GM23338 (cell line): ENCODE results near the gene CAMTA1. TPM values are rescaled to one million over a fixed set of nuclear protein-coding genes. Genes with fewer than 3 reads are reported as not detected.

Experiments used
- CREB1 ChIP-seq: fragments of 250-450 bp; sonication (Bioruptor Pico); IDR thresholded peaks from 2 replicates; pipeline ENCODE4 v1.5.0; 2020; ENCODE audit warnings: low read depth, mild to moderate bottlenecking, moderate library complexity
- ETS1 ChIP-seq: IDR thresholded peaks from 2 replicates; pipeline ENCODE4 v1.6.1; 2016; ENCODE audit warnings: antibody characterized with exemption
- EZH2 ChIP-seq: fragments of 200-600 bp; sonication (generic); IDR thresholded peaks from one replicate; pipeline ENCODE4 v1.8.0; 2017; ENCODE audit warnings: antibody characterized with exemption, mild to moderate bottlenecking, low read depth; ENCODE audit not compliant: unreplicated experiment
- EZH2phosphoT487 ChIP-seq: fragments of 200-600 bp; sonication (generic); IDR thresholded peaks from one replicate; pipeline ENCODE4 v1.8.1; 2018; ENCODE audit warnings: antibody characterized with exemption; ENCODE audit not compliant: unreplicated experiment
- JUNB ChIP-seq: IDR thresholded peaks from one replicate; pipeline ENCODE4 v1.6.1; 2016; ENCODE audit warnings: antibody characterized with exemption; ENCODE audit not compliant: unreplicated experiment
- NANOG ChIP-seq: IDR thresholded peaks from 2 replicates; pipeline ENCODE4 v1.6.1; 2016; ENCODE audit warnings: antibody characterized with exemption, borderline replicate concordance
- POLR2AphosphoS5 ChIP-seq: IDR thresholded peaks from 2 replicates; pipeline ENCODE4 v1.6.1; 2016; ENCODE audit warnings: antibody characterized with exemption, low read depth
- STAT1 ChIP-seq: IDR thresholded peaks from one replicate; pipeline ENCODE4 v1.6.1; 2016; ENCODE audit warnings: antibody characterized with exemption; ENCODE audit not compliant: unreplicated experiment
- ZNF331 ChIP-seq: fragments of 250-450 bp; sonication (Bioruptor Pico); IDR thresholded peaks from 2 replicates; pipeline ENCODE4 v1.5.0; 2020; ENCODE audit warnings: low read depth, mild to moderate bottlenecking, moderate library complexity
- ZNF462 ChIP-seq: fragments of 250-450 bp; sonication (Bioruptor Pico); IDR thresholded peaks from 2 replicates; pipeline ENCODE4 v1.5.0; 2020; ENCODE audit warnings: mild to moderate bottlenecking, moderate library complexity
- polyA plus RNA-seq: library from polyadenylated mRNA; unstranded; fragments of >200 nt; fragmentation: Nextera tagmentation; extraction: Ambion mirVana; gene quantifications from 2 replicates; pipeline ENCODE4 v1.2.1, GENCODE V29; 2016
- total RNA-seq: library from RNA; depleted of rRNA; stranded (reverse); fragments of >200 nt; shearing (Covaris generic); gene quantifications from 2 replicates; pipeline ENCODE4 v1.2.3, GENCODE V29; 2014
- TF ChIP-seq, protein P1 (sequence below), 2 experiments: fragments of 200-600 bp in 1 of 2; sonication (generic) in 1 of 2; conservative IDR thresholded peaks; 2 replicates each; pipeline versions ENCODE4 v1.5.1 to v1.6.1; 2016 to 2017; ENCODE audit warnings: antibody characterized with exemption in 2 of 2, low read depth in 2 of 2, mild to moderate bottlenecking in 2 of 2, moderate library complexity in 1 of 2

CAMTA1 gene
- total and polyA plus RNA-seq, 2 experiments from 2014 or later, result 115 to 519 TPM

DNA sequence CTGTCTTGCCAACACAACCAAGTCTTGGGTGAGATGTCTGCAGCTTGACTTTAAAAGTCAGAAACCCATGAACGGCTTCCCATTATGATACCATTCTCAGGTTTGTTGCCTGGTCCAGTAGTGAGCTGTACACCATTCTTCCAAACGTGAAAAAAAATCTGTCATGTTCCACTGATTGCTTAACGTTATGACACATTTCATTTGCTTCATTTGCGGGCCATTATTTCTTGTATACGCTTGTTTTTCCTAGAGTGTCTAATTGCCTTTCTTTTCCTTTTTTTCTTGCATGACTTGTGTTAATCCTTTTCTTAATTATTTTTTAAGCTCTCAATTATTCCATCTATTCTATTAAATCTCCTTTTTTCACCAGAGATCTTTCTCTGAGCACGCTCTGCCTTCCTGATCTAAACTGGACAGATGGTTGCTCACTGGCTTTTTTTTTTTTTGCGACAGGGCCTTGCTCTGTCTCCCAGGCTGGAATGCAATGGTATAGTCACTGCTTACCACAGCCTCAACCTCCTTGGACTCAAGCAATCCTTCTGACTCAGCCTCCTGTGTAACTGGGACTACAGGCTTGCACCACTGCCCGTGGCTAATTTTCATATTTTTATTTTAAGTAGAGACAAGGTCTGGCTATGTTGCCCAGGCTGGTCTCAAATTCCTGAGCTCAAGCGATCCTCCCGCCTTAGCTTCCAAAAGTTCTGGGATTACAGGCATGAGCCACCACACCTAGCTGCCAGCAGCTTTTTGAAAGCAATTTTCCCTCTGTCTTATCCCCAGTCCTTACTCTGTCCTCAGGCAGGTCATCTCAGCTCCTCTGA lies 31.7 kb upstream of the CAMTA1 start (continued):
- no peak for TF ChIP-seq ZNF462
- TF ChIP-seq EZH2phosphoT487, result no peak
- no peak for TF ChIP-seq JUNB
- no peak for TF ChIP-seq ZNF331 (CRISPR knock-in tag)
- no peak for TF ChIP-seq EZH2
- TF ChIP-seq, protein P1, sequence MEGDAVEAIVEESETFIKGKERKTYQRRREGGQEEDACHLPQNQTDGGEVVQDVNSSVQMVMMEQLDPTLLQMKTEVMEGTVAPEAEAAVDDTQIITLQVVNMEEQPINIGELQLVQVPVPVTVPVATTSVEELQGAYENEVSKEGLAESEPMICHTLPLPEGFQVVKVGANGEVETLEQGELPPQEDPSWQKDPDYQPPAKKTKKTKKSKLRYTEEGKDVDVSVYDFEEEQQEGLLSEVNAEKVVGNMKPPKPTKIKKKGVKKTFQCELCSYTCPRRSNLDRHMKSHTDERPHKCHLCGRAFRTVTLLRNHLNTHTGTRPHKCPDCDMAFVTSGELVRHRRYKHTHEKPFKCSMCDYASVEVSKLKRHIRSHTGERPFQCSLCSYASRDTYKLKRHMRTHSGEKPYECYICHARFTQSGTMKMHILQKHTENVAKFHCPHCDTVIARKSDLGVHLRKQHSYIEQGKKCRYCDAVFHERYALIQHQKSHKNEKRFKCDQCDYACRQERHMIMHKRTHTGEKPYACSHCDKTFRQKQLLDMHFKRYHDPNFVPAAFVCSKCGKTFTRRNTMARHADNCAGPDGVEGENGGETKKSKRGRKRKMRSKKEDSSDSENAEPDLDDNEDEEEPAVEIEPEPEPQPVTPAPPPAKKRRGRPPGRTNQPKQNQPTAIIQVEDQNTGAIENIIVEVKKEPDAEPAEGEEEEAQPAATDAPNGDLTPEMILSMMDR (conservative IDR thresholded peaks at IDR 0.05; ENCODE audit: low read depth in 2 of 2), result no peak
- no peak for TF ChIP-seq CREB1 (CRISPR knock-in tag)
- TF ChIP-seq STAT1, result no peak
- TF ChIP-seq NANOG, result no peak
- no peak for TF ChIP-seq POLR2AphosphoS5
- TF ChIP-seq ETS1, result no peak
